Measurements from ENCODE around the gene ANKRD22.
A peak's percentile ranks its signal among the peaks of the same experiment; 100 is the strongest.

Gene ANKRD22

DNA sequence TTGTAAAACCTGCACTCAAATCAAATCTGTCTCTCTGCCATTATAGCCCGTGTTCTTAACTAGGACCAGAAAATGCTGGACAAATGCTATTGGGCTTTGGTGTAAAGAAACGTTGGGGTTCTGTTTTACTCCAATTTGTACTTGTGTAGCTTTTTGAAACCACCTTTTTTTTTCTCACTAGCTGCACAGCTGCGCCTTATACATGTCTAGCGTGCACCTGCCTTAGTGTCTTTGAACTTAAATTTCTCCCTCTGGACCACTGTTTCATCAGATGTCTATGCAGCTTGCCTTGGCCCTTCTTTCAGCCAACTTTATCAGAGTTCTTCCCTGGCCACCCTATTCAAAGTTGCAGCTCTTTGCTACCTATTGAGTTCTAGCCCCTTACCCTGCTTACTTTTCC lies 42.0 kb downstream of the ANKRD22 start:
- H3K27ac ChIP-seq: no peak overlapping the region
- no peak overlapping the region for H3K4me3 ChIP-seq

- no peak overlapping the region for H3K27ac ChIP-seq
- H3K4me3 ChIP-seq: no peak overlapping the region
Measured at GRCh38 chr10:88805924-88806323, 45.7 kb downstream of the ANKRD22 start.

- Histone ChIP-seq H3K4me3 (no peak overlapping the region), H3K27ac (no peak overlapping the region)
Measured at GRCh38 chr10:88805361-88805760, 46.3 kb downstream of the ANKRD22 start.

- peak overlapping the region in 3 of 7 experiments; percentile 3 to 11 (median 6) for H3K4me3 ChIP-seq
- peak overlapping the region in 17 of 21 experiments; percentile 1 to 76 (median 59) for H3K27ac ChIP-seq
Measured at GRCh38 chr10:88804083-88804812, 47.4 kb downstream of the ANKRD22 start.

DNA sequence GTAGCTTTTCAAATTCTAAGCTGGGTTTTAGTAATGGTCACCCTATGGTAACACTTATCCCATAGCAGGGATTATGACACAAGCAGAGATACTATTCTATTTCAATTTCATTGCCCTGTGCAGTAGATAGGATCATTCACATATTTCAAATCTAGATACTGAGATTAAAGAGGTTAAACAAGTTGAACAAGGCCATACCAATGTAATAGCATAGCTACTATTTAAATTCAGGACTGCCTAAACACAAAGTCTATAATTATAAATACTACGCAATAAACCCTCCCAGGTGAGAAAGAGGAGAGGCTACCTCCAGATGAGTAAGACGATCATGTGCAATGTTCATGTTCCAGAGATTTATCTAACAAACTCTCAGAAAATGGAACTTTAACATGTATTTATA lies 48.0 kb downstream of the ANKRD22 start:
- peak overlapping the region in 15 of 21 experiments; percentile 3 to 76 (median 59) for H3K27ac ChIP-seq
- H3K4me3 ChIP-seq: peak overlapping the region in 2 of 7 experiments; percentile 3 to 11

- Histone ChIP-seq H3K27ac (peak within 1 kb of the TSS in 11 of 21 experiments; percentile 2 to 64 (median 45)), H3K4me3 (peak within 1 kb of the TSS in 1 of 7 experiments; percentile 10)
Measured at GRCh38 chr10:88802523-88803285, 48.9 kb downstream of the ANKRD22 start, which contains the start of gene LIPM. Gene LIPM, plus strand, starts transcription at chr10:88802730. Its CDS starts 167 bp downstream, at chr10:88802897.

GRCh38 chr10:88800152-88801125 lies 51.2 kb downstream of the ANKRD22 start:
- Histone ChIP-seq H3K4me3 (no peak overlapping the region), H3K27ac (peak overlapping the region in 1 of 21 experiments; percentile 5)

- H3K27ac ChIP-seq: no peak overlapping the region
- no peak overlapping the region for H3K4me3 ChIP-seq
Measured at GRCh38 chr10:88794731-88795130, 56.9 kb downstream of the ANKRD22 start.

DNA sequence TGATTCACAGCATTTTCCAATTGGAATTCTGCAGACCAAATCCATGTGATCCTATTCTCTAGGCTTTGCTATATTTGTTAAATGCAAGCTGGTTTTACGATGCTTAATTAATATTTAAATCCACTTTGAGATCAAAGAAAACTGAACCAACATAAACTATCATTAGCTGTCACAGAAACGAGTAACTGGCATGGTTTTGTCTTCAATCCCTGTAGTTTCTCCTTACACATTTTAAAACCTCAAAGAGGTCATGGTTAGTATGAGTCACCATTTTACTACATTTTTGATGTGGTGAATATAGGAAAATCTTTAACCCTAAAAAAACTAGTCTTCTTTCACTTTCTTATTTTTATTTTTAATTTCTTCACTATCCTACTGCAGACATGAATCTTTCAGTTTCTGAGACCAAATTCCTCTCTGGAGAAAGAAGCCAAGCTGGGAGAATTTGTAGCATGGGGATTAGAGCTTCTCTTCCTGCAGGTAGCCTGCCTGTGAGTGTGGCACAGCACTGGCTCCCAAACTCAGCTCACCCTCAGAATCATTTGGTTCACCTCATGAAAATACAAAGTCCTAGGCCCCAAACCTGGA lies 57.8 kb downstream of the ANKRD22 start:
- Histone ChIP-seq H3K4me3 (no peak overlapping the region), H3K27ac (no peak overlapping the region)

DNA sequence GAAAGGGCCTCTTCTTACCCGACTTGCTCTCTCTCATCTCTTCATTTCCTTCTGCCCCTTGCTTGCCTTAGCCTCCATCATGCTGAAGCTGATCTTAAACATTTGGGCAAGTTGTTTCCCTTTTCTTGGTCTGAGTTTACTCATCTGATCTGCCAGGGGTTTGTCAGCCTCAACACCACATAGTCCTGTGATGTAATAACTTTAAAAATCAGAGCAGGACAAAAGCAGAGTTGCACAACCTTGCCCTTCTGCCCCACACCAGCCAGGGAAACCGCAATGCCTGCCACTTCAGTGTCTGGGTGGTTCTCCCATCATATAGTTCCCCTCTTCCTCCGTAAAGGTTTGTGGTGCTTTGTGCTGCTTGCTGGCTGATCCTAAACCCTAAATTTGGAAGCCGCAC lies 59.0 kb downstream of the ANKRD22 start:
- Histone ChIP-seq H3K27ac (no peak overlapping the region), H3K4me3 (no peak overlapping the region)

GRCh38 chr10:88791924-88792323 lies 59.7 kb downstream of the ANKRD22 start:
- Histone ChIP-seq H3K4me3 (no peak overlapping the region), H3K27ac (no peak overlapping the region)

DNA sequence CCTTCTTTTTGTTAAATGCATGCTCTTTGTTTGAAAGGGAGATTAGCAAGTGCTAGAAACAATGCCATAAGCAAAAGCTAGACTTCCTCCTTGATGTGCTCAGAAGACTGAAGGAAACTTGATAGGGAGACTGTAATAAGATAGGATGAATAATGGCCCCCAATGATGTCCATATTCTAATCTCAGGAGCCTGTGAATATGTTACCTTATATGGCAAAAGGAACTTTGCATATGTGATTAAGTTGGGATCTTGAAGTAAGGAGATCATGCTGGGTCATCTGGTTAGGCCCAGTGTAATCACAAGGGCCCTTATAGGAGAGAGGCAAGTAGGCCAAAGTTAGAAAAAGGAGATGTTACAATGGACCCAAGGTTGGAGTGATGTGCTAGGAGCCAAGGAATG lies 62.7 kb downstream of the ANKRD22 start:
- no peak overlapping the region for H3K27ac ChIP-seq
- no peak overlapping the region for H3K4me3 ChIP-seq

DNA sequence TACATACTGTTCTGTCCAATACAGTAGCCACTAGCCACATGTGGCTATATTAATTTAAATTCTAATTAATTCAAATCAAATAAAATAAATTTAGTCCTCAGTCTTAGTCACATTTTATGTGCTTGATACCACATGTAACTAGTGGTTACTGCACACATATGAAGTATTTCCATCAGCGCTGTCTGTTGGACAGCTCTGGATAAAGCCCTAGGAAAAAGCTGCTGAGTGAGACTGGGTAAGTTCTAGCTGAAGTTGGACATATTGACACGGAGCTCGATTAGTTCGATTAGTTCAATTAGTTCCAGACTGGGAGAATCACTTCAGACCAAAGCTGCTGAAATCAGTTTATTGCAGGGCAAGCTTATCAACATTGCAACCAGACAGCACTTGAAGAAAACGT lies 64.2 kb downstream of the ANKRD22 start:
- H3K4me3 ChIP-seq: no peak overlapping the region
- no peak overlapping the region for H3K27ac ChIP-seq

GRCh38 chr10:88786032-88786770 lies 65.4 kb downstream of the ANKRD22 start:
- H3K4me3 ChIP-seq: no peak overlapping the region

DNA sequence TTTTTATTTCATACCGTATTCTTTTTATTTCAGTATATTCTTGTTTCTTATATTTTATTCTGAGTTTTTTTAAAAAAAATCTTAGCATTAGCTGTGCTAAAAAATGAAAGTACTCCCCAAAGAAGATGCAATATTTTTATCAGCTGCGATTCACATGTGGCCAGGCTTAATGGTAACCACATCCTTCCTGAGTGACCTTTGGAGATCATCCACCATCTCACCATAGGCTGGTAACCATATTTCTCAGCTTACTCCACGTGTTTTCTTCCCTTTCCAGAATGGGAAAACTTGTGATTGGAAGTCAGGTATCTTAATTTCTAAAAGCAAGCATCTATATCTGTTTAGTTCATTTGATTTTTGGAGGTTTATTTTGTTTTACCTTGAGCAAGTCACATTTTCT lies 67.9 kb downstream of the ANKRD22 start:
- H3K4me3 ChIP-seq: no peak overlapping the region

More at GRCh38 chr10:88786032-88786770, 65.4 kb downstream of the ANKRD22 start:
- H3K27ac ChIP-seq: no peak overlapping the region

GRCh38 chr10:88782222-88782621 lies 69.4 kb downstream of the ANKRD22 start:
- no peak overlapping the region for H3K27ac ChIP-seq

More for the DNA sequence above, 67.9 kb downstream of the ANKRD22 start:
- H3K27ac ChIP-seq: no peak overlapping the region

DNA sequence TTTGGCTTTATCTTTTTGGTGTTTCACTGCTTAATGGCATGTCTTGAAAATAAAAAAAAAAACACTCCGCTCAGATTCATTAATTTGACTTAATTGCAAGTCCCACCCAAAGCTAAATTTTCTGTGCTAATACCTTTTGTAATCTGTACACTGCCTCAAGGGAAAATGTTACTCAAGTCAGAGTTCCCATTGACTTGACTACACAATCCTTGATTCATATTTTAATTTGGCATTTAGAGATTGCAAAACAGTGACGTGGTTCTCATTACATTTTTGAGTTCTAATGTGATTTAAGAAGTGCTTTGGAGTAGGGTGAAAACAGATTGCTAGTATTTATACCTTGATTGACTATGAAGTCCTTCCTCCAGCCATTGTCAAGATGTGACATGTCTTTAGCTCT lies 70.4 kb downstream of the ANKRD22 start:
- H3K4me3 ChIP-seq: no peak overlapping the region
- peak overlapping the region in 1 of 21 experiments; percentile 7 for H3K27ac ChIP-seq

More at GRCh38 chr10:88782222-88782621, 69.4 kb downstream of the ANKRD22 start:
- no peak overlapping the region for H3K4me3 ChIP-seq

Data from skin epidermis (tissue), 12 donors.